Progenitor cell of endocrine pancreas (in vitro differentiated cells): ENCODE results near the gene CLCN2. TPM values are rescaled to one million over a fixed set of nuclear protein-coding genes. Genes with fewer than 3 reads are reported as not detected.

Source experiments
- DNase-seq: peaks from one replicate; pipeline ENCODE4 v3.0.0; 2021; ENCODE audit warnings: low spot score; ENCODE audit not compliant: unreplicated experiment
- H3K27ac Mint-ChIP-seq: 2 replicates; pipeline ENCODE4 v1.8.0; 2021; ENCODE audit warnings: mild to moderate bottlenecking, moderate library complexity, mixed read lengths
- H3K27me3 Mint-ChIP-seq: 2 replicates; pipeline ENCODE4 v1.8.0; 2021; ENCODE audit warnings: mixed read lengths
- H3K36me3 Mint-ChIP-seq: 2 replicates; pipeline ENCODE4 v1.8.0; 2022; ENCODE audit warnings: mixed read lengths; ENCODE audit not compliant: insufficient read depth
- H3K4me1 Mint-ChIP-seq: 2 replicates; pipeline ENCODE4 v1.8.0; 2021; ENCODE audit warnings: low read depth, mixed read lengths
- H3K4me3 Mint-ChIP-seq: 2 replicates; pipeline ENCODE4 v1.8.0; 2021; ENCODE audit warnings: low read depth, mild to moderate bottlenecking, moderate library complexity, mixed read lengths
- H3K9me3 Mint-ChIP-seq: 2 replicates; pipeline ENCODE4 v1.8.0; 2021; ENCODE audit warnings: low read depth, mixed read lengths
- CTCF ChIP-seq: fragments of 200-600 bp; sonication (generic); IDR thresholded peaks from one replicate; pipeline ENCODE4 v1.5.0; 2021; ENCODE audit warnings: antibody characterized with exemption, mild to moderate bottlenecking; ENCODE audit not compliant: unreplicated experiment
- total RNA-seq: library from RNA; stranded (reverse); gene quantifications from 2 replicates; pipeline ENCODE4 v1.2.1, GENCODE V29; 2021

Gene CLCN2
- total RNA-seq, 1 donor from 2014 or later = 21.9 TPM

GRCh38 chr3:184316792-184317191, 44.6 kb downstream of the CLCN2 start:
- H3K9me3 Mint-ChIP-seq = no peaks in the 10 kb centered on the region
- peak overlapping the region; percentile 94 for H3K27ac Mint-ChIP-seq
- H3K4me3 Mint-ChIP-seq = peak overlapping the region; percentile 79
- H3K27me3 Mint-ChIP-seq = no peaks in the 10 kb centered on the region
- H3K4me1 Mint-ChIP-seq = peaks cover 19% of the 10 kb centered on the region
- no peak for DNase-seq
- peaks cover 21% of the 10 kb centered on the region for H3K36me3 Mint-ChIP-seq
- no peak for TF ChIP-seq CTCF

GRCh38 chr3:184315871-184316661, 45.3 kb downstream of the CLCN2 start:
- Mint-ChIP-seq H3K36me3 (peaks cover 16% of the 10 kb centered on the region), H3K27ac (peak overlapping the region; percentile 94), H3K4me1 (peaks cover 19% of the 10 kb centered on the region), H3K4me3 (peak overlapping the region; percentile 79), H3K27me3 (no peaks in the 10 kb centered on the region), H3K9me3 (no peaks in the 10 kb centered on the region)
- no peak for DNase-seq
- TF ChIP-seq CTCF = no peak

GRCh38 chr3:184315543-184315867, 45.9 kb downstream of the CLCN2 start:
- H3K4me3 Mint-ChIP-seq = peak overlapping the region; percentile 79
- no peak for DNase-seq
- no peak for TF ChIP-seq CTCF
- peaks cover 12% of the 10 kb centered on the region for H3K36me3 Mint-ChIP-seq
- H3K9me3 Mint-ChIP-seq = no peaks in the 10 kb centered on the region
- peak overlapping the region; percentile 92 for H3K27ac Mint-ChIP-seq
- no peaks in the 10 kb centered on the region for H3K27me3 Mint-ChIP-seq
- H3K4me1 Mint-ChIP-seq = peaks cover 19% of the 10 kb centered on the region

GRCh38 chr3:184314700-184315542, 46.5 kb downstream of the CLCN2 start:
- Mint-ChIP-seq H3K4me1 (peaks cover 19% of the 10 kb centered on the region), H3K9me3 (no peaks in the 10 kb centered on the region), H3K36me3 (peaks cover 13% of the 10 kb centered on the region), H3K27ac (peak overlapping the region; percentile 92), H3K4me3 (peak overlapping the region; percentile 79), H3K27me3 (no peaks in the 10 kb centered on the region)
- peak; percentile 55 for DNase-seq
- no peak for TF ChIP-seq CTCF

GRCh38 chr3:184314363-184314699, 47.1 kb downstream of the CLCN2 start, which contains the start of gene EIF4G1:
EIF4G1 (plus strand) TSS chr3:184314606; CDS start chr3:184315797, 1,191 bp downstream.
- Mint-ChIP-seq H3K4me3 (peak within 1 kb of the TSS; percentile 79), H3K4me1 (peaks cover 19% of the 10 kb centered on the region), H3K27ac (peak within 1 kb of the TSS; percentile 92), H3K9me3 (no peaks in the 10 kb centered on the region), H3K36me3 (peaks cover 15% of the 10 kb centered on the region), H3K27me3 (no peaks in the 10 kb centered on the region)
- peak; percentile 83 for DNase-seq
- no peak for TF ChIP-seq CTCF
